Lung (tissue), 12 donors: Measurements from ENCODE around the gene ABLIM2. TPM values are rescaled to one million over a fixed set of nuclear protein-coding genes. Genes with fewer than 3 reads are reported as not detected.

Source experiments
- ATAC-seq: fragments of 200-7000 bp; cut with Tn5 transposase; one replicate; pipeline ENCODE4 v1.9.1; 2020; ENCODE audit warnings: moderate number of reproducible peaks; ENCODE audit not compliant: insufficient read depth, low FRiP score
- DNase-seq, 3 donors: peaks; one replicate each; pipeline ENCODE4 v3.0.0-alpha.2; 2013 to 2017
- H3K27ac ChIP-seq, 2 donors: one replicate each; pipeline ENCODE4 v1.5.1; 2013; ENCODE audit warnings: mild to moderate bottlenecking in 2 of 2, moderate library complexity in 2 of 2, control low read depth in 1 of 2, inconsistent platforms in 1 of 2, low read depth in 1 of 2, low read length in 1 of 2
- H3K27me3 ChIP-seq, 3 donors: one replicate each; pipeline ENCODE4 v1.5.1; 2013; ENCODE audit warnings: low read length in 2 of 3; ENCODE audit not compliant: control insufficient read depth in 3 of 3, insufficient read depth in 3 of 3
- H3K36me3 ChIP-seq, 4 donors: one replicate each; pipeline ENCODE4 v1.5.1; 2013; ENCODE audit warnings: low read length in 4 of 4, mild to moderate bottlenecking in 1 of 4, moderate library complexity in 1 of 4; ENCODE audit not compliant: control insufficient read depth in 4 of 4, insufficient read depth in 4 of 4
- H3K4me1 ChIP-seq, 5 donors: one replicate each; pipeline ENCODE4 v1.5.1; 2013; ENCODE audit warnings: low read length in 5 of 5, mild to moderate bottlenecking in 2 of 5, moderate library complexity in 1 of 5; ENCODE audit not compliant: control insufficient read depth in 5 of 5, insufficient read depth in 5 of 5
- H3K4me3 ChIP-seq: one replicate; pipeline ENCODE4 v1.5.1; 2013; ENCODE audit warnings: mild to moderate bottlenecking, control low read depth, moderate library complexity
- H3K9ac ChIP-seq, 2 donors: one replicate each; pipeline ENCODE4 v1.5.1; 2013; ENCODE audit warnings: low read length in 2 of 2, control low read depth in 1 of 2; ENCODE audit not compliant: insufficient read depth in 1 of 2
- H3K9me3 ChIP-seq, 4 donors: one replicate each; pipeline ENCODE4 v1.5.1; 2013; ENCODE audit warnings: low read length in 3 of 4, mild to moderate bottlenecking in 1 of 4, moderate library complexity in 1 of 4; ENCODE audit not compliant: control insufficient read depth in 4 of 4, insufficient read depth in 3 of 4
- CTCF ChIP-seq: IDR thresholded peaks from 2 replicates; pipeline ENCODE4 v1.5.1; 2012; ENCODE audit warnings: mild to moderate bottlenecking; ENCODE audit errors: control extremely low read depth, extremely low read depth
- WGBS, 2 donors: extraction: QIAGEN DNeasy Blood & Tissue Kit; methylation state at CpG; one replicate each; pipeline ENCODE4 v1.1.7; 2013; 5-methylcytosine and 5-hydroxymethylcytosine counted together
- polyA plus RNA-seq, 2 donors: library from polyadenylated mRNA; stranded (reverse); fragments of 200-250 nt; gene quantifications; one replicate each; pipeline ENCODE4 v1.2.1, GENCODE V29; 2013
- total RNA-seq, 2 donors: library from RNA; depleted of rRNA in 1 of 2; stranded (reverse); fragments of >200 nt in 1 of 2; gene quantifications; one replicate each; pipeline ENCODE4 v1.2.1, GENCODE V29; 2014 to 2021
- donor health status: control.
- donor health status: control.
- donor health status: Bipolar disorder and iron deficiency.
- donor health status: healthy.
- donor health status: DM: yes; HTN: yes; CAD: no.

ABLIM2 gene
- total and polyA plus RNA-seq, 4 donors = 1.7 to 10.9 (median 5.2) TPM

GRCh38 chr4:8041172-8041571 is 117.4 kb downstream of the ABLIM2 start:
- no peak overlapping the region for H3K27ac ChIP-seq
- no peak for ATAC-seq
- peaks cover 0 to 17% (median 2%) of the 10 kb centered on the region in 5 donors for H3K4me1 ChIP-seq
- H3K4me3 ChIP-seq = no peak overlapping the region
- no peaks in the 10 kb centered on the region for H3K36me3 ChIP-seq
- no peaks in the 10 kb centered on the region for H3K9me3 ChIP-seq
- DNase-seq = no peak
- no peak overlapping the region for H3K9ac ChIP-seq
- peaks cover 0 to 2% (median 0%) of the 10 kb centered on the region in 3 donors for H3K27me3 ChIP-seq
- no peak for TF ChIP-seq CTCF
- 87 to 91% methylated on average over 7 of the region's 7 CpGs for WGBS, 2 donors

- no peaks in the 10 kb centered on the region for H3K36me3 ChIP-seq
Measured at GRCh38 chr4:8040607-8041006, 118.0 kb downstream of the ABLIM2 start.

DNA sequence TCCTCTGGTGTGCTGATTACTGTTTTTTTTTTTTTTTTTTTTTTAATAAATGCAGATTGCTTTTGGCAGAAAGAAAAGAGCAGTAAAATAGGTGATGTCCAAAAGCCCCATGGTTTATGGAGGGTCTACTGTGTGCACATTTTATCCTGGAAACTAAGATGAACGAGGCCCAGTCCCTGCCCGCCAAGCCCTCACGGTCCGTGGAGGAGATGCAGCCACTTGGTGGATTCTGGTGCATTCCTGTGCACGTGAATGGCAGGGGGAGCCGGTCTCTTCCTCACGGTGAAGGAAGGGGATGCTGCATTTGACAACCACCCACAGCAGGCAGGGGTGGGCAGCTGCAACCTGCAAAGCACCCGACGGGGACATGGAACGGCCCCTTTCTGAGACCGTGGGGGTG is 118.8 kb downstream of the ABLIM2 start:
- Histone ChIP-seq H3K27me3 (peaks cover 0 to 2% (median 0%) of the 10 kb centered on the region in 3 donors), H3K4me3 (no peak overlapping the region), H3K9me3 (no peaks in the 10 kb centered on the region), H3K36me3 (no peaks in the 10 kb centered on the region), H3K9ac (no peak overlapping the region), H3K27ac (no peak overlapping the region), H3K4me1 (peaks cover 0 to 22% (median 2%) of the 10 kb centered on the region in 5 donors)
- 79% methylated on average over 11 of the region's 11 CpGs for WGBS, 2 donors
- no peak for DNase-seq
- TF ChIP-seq CTCF = no peak
- ATAC-seq = no peak

More at GRCh38 chr4:8040607-8041006, 118.0 kb downstream of the ABLIM2 start:
- no peaks in the 10 kb centered on the region for H3K9me3 ChIP-seq
- ATAC-seq (no peak), DNase-seq (no peak)
- H3K27ac ChIP-seq = no peak overlapping the region
- no peak overlapping the region for H3K9ac ChIP-seq
- peaks cover 0 to 2% (median 0%) of the 10 kb centered on the region in 3 donors for H3K27me3 ChIP-seq
- WGBS, 2 donors = 74 to 83% methylated on average over 7 of the region's 7 CpGs
- H3K4me3 ChIP-seq = no peak overlapping the region
- no peak for TF ChIP-seq CTCF
- H3K4me1 ChIP-seq = peaks cover 0 to 17% (median 2%) of the 10 kb centered on the region in 5 donors

DNA sequence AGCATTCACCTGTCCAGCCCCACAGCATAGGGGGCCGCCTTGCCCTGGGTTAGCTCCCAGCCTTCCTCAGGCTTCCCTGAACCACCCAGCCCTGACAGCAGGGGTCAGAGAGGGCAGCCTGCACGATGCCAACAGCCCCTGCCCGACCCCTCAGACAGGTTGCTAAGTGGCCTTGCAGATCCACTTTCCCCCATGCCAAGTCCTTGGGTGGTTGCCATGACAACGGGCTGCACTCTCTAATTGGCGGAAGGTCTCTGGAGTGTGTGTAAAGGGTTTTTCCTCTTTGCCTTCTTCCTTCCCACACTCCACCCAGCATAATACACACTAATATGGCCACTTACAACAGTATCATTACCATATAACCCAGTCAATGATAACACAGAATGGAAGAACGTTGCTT is 119.3 kb downstream of the ABLIM2 start:
- no peak for ATAC-seq
- no peaks in the 10 kb centered on the region for H3K9me3 ChIP-seq
- peak; percentile 63 to 82 (median 78) for DNase-seq
- no peaks in the 10 kb centered on the region for H3K27me3 ChIP-seq
- WGBS, 2 donors = 30 to 37% methylated on average over 6 of the region's 6 CpGs
- no peak overlapping the region for H3K9ac ChIP-seq
- H3K4me3 ChIP-seq = no peak overlapping the region
- TF ChIP-seq CTCF = no peak
- no peak overlapping the region for H3K27ac ChIP-seq
- no peaks in the 10 kb centered on the region for H3K36me3 ChIP-seq
- peaks cover 0 to 22% (median 0%) of the 10 kb centered on the region in 5 donors for H3K4me1 ChIP-seq
